Left ventricle myocardium superior (tissue), 1 donor: ENCODE data around the gene UEVLD. TPM values are rescaled to one million over a fixed set of nuclear protein-coding genes. Genes with fewer than 3 reads are reported as not detected.

ENCODE experiments used
- ATAC-seq: fragments of 200-7000 bp; cut with Tn5 transposase; one replicate; pipeline ENCODE4 v1.9.1; 2020; ENCODE audit warnings: mild to moderate bottlenecking, moderate library complexity
- DNase-seq: peaks from one replicate; pipeline ENCODE4 v3.0.0-alpha.2; 2020
- intact Hi-C: fragments of 100-400 bp; cut with micrococcal nuclease; formaldehyde crosslinking; loops from one replicate; pipeline ENCODE4 v1.11.0; 2022
- total RNA-seq: library from RNA; stranded (reverse); fragmentation: NEBNext Ultra II Directional; extraction: Animal tissue kit (Norgen Biotek cat#: 25700); gene quantifications from one replicate; pipeline ENCODE4 v1.2.1, GENCODE V29; 2021
- donor health status: DM: no; HTN: yes; CAD: no; lungs with severe emphysema.

The UEVLD gene
- total RNA-seq, 1 donor from 2014 or later = 18.5 TPM

DNA sequence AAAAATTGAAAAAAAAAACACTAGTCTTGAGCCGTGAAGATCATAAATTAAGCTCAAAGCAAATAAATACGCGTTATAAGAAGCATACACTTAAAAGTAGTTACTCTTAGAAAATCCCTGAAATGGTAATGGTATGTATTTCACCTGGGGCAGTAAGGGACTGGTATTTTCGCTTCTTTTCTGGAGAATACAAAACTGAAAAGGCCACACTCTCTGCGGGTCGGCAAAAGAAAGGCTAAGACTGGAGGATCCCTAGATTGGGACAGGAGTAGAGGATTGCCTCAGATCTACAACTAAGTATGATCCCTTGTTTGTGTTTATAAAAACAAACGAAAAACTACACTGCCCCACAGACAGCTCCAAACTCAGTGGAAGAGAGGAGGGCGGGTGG, 62.4 kb downstream of the UEVLD start:
- DNase-seq (no peak), ATAC-seq (no peak)
- intact Hi-C loops = no loop called here

DNA sequence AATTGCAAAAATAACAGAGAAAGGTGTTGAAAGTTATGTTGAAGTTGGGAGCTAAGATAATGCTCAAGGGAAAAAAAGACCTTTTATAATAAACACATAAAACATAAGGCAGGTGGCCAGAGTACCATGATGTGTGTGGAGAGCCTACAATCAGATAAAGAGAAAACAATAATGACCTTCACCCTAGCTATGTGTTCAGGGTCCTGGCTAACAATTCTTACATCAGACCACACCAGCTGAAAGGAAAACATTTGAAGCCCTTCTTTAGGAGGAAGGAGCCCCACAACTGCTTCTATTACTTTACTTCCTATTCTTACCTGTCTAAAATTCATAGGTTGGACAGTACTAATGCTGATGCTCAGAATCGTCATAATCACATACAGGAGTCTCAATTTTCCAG, 64.3 kb downstream of the UEVLD start:
- intact Hi-C loops = no loop called here
- no peak for DNase-seq
- ATAC-seq = no peak

DNA sequence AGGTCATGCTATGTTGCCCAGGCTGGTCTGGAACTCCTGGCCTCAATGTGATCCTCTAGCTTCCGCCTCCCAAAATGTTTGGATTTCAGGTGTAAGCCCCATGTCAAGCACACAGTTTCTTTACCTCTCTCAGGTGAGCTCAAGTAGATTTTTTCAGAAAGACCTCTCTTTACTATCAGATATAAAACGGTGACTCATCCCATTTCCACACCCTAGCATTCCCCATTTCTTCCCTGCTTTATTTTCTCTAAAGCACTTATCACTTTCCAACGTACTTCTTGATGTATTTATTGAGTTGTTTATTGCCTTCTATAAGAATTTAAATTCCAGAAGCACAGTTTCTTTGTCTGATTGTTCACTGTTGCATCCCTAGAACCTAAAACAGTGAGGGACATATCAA, 65.5 kb downstream of the UEVLD start:
- intact Hi-C loops = no loop called here
- no peak for ATAC-seq
- no peak for DNase-seq

DNA sequence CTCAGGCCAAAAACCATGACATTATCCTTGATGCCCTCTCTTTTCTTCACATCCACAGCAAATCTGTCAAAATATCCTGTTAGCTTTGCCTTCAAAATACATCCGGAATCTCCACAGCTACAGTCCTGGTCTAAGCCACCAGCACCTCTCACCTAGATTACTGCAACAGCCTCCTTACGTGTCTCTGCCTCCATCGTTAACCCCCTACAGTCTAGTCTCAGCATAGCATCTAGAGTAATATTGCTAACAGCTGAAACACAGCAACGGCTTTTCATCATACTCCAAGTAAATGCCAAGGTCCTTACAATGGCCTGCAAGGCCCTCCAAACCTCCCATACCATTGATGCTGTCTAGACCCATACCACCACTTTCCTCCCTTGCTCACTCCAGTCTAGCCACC, 66.1 kb downstream of the UEVLD start:
- intact Hi-C loops = no loop called here
- ATAC-seq = no peak
- no peak for DNase-seq

DNA sequence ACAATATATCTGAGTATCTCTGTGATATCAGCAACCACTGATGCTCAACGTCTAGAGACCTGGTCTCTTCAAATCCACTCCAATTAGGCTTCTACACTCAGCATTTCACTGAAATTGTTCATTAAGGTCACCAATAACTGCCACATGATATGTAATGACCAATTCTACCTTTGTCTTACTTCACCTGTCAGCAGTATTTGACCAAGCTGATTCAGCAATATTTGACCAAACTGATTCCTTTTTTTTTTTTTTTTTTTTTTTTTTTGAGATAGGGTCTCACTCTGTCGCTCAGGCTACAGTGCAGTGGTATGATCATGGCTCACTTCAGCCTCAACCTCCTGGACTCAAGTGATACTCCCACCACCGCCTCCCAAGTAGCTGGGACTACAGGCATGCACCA, 67.4 kb downstream of the UEVLD start:
- ATAC-seq = no peak
- intact Hi-C loops = no loop called here
- no peak for DNase-seq

DNA sequence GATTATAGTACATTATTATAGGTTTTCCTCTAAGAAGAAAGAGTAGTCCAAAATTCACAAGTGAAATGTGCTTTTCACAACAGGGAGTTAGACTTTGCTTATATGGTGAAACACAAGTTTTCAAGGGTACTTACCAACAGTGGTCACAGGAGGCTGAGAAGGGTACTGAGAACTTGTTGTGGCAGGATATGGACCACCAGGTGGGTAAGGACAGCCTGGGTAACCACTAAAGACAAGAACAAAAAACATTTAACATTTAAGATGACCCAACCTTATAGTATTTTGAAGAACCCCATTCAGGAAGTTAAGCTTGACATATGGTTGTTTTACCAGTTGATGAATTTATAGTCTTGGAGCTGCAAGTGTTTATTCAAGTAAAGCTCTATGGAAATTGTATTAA, 86.2 kb downstream of the UEVLD start:
- DNase-seq (no peak), ATAC-seq (no peak)
- intact Hi-C loops = no loop called here

DNA sequence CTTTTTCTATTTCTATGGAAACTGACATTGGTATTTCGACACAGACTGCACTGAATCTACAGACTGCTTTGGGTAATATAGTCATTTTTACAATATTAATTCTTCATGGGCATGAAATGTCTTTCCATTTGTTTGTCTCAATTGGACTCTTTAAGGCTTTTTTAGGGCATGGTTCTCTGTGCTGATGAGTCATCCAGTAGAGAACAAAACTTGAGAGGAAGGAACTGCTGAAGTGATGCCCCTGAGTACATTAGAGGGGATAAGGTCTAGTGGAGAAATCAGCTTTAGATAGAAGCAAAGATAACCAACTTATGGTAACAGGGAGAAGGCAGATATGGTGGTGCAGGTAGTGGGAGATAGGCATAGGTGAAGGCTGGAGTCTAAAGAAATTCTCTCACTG, 86.9 kb downstream of the UEVLD start:
- intact Hi-C loops = no loop called here
- DNase-seq (no peak), ATAC-seq (no peak)

DNA sequence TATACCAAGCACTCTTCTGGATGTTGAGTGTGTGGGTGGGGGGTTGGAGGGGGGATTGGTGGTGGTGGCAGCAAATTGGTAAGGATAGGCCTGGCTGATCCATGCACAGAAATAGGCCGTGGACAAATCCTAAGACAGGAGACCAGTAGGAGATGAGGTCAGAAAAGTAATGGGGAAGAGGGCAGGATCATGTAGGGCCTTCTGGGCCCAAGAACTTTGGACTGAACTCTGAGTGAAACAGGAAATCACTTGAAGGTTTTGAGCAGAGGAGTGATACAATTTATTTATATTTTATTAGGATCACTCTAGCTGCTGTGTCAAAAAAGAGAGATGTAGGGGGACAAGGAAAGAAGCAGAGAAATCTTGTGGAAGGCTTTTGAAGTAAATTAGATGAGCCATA, 90.5 kb downstream of the UEVLD start:
- intact Hi-C loops = no loop called here
- DNase-seq = no peak
- ATAC-seq = no peak

DNA sequence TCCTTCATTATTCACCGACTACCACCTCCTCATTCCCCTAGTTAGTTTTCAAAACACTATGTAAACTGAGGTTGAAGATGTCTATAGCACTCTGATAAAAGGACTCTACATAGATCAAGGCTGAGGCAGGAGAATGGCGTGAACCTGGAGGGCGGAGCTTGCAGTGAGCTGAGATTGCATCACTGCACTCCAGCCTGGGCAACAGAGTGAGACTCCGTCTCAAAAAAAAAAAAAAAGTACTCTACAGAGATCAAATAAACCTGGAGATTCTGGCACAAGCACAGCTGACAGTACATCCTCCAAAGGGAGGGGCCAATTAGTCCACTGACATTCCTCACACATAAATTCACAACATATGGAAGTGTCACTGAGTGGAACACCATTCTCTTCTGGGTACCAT, 92.8 kb downstream of the UEVLD start:
- intact Hi-C loops = no loop called here
- no peak for ATAC-seq

DNA sequence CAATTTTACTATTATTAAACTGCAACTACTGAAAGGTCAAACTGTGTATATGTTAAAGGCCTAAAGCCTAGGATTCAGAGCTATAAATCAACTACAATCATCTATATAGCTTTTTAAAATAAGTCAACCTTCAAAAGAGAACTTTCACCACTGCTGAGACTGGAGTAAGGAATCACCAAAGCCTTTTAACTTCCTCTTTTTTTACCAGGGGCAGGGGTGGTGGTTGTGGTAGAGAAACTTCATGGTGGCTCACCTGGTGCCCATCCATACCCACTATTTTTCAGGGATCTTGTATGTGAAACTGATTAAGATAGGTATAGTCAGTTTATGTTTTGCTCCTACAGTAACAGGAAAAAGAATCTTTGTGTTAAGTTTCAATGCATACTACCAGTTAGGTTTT, 93.3 kb downstream of the UEVLD start:
- DNase-seq = no peak

More for the DNA sequence above, 92.8 kb downstream of the UEVLD start:
- DNase-seq = no peak

DNA sequence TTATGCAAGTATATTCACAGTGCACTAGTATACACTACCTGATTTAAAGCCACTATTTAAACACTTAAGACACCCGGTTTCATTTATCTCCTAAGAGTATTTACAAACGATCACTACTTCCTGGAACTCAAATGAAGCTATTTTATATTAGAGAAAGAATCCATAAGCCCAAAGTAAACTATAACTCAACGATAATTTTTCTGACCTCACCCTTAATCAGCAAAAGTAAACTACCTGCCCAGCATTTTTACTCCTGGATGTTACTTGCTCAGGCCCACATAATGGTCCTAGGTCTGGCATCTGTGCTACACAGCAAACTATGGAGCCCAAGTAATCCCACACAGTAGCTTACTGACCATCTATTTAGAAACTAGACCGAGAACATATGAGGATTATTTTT, 95.2 kb downstream of the UEVLD start:
- DNase-seq = no peak
- intact Hi-C loops = no loop called here
- no peak for ATAC-seq

More for the DNA sequence above, 93.3 kb downstream of the UEVLD start:
- intact Hi-C loops = no loop called here
- ATAC-seq = no peak

DNA sequence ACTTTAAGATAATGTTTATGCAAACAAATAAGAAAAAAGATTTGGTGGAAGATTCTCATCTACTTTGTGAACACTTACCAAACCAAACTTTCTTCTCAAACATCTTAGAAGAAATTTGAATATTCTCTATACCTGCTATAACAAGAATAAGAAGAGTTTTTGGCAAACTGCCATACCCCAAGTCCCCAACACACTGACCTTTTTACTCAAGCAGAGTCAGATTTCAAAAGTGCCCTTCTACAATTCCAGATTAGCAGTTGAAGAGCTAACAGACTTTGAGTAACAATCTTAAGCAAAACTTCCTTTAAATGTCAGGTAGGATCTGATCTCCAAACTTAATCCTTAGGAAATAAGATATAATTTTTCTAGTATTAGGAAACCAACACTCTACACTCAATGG, 95.6 kb downstream of the UEVLD start:
- no peak for ATAC-seq
- intact Hi-C loops = no loop called here
- no peak for DNase-seq

DNA sequence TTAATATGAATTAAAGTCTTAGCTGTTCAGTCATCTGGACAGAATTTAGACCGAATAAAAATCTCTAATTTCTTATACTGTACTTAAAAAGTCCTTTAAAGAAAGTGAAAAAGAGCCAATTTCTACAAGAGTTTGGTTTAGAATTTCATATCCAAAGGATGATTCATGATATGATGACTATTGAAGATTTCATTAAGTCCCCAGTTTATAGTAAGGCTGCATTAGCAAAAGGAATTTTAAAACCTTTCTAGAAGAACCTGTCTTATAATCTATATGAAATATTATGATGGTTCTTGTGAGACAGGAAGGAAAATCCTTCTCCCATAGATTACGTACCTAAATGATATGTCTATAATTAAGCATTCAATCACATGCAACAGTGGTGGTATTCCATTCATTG, 96.6 kb downstream of the UEVLD start:
- no peak for DNase-seq
- ATAC-seq = no peak
- intact Hi-C loops = no loop called here

DNA sequence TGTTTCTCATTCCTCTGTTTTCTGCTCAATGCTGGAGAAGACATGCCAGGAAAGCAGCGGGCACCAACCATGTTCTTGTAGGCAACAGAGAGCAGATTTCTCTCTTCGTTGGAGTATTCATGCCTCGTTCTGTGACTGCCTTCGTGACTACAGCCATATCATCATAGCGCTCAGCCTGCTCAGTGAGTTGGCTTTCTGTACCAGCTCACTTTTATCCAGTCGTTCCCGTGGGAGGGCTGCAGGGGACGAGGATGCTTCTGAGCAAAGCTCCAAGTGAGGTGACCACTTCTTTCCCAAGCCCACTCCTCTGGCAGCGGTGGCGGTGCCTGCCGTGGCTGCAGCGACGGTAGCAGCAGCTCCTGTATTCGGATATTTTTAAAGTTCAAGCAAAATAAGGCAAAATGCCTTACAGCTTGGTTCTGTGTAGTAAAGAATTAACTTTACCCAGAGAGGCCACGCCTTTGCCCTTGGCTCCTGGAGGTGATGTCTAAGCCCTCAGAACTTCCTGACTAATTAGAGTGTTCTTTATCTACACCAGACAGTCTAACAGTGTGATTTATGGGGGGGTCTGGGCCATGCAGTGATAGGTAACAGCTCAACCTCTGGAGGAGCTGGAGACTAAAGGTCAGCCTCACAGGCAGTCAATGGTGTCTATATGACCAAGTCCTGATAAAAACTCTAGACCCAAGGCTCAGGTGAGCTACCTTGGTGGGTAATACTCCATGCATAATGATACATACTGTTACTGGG, 97.6 kb downstream of the UEVLD start:
- intact Hi-C loops = no loop called here
- no peak for ATAC-seq
- DNase-seq = no peak

DNA sequence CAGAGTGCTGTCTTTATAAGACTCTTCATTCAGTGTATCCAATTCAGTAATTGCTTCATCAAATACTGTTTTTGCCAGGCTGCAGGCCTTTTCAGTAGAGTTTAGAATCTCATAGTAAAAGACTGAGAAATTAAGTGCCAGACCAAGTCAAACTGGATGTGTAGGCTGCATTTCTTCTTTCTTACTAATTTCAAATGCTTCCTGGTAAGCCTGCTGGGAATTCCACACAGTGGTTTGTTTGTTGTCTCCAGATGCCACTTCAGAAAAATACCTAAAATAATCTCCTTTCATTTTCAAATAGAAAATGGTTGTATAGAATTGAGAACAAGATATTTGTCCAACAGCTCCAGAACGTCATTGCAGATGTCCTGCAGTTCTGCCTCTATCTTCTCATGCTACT, 98.2 kb downstream of the UEVLD start:
- intact Hi-C loops = no loop called here
- DNase-seq (no peak), ATAC-seq (no peak)

DNA sequence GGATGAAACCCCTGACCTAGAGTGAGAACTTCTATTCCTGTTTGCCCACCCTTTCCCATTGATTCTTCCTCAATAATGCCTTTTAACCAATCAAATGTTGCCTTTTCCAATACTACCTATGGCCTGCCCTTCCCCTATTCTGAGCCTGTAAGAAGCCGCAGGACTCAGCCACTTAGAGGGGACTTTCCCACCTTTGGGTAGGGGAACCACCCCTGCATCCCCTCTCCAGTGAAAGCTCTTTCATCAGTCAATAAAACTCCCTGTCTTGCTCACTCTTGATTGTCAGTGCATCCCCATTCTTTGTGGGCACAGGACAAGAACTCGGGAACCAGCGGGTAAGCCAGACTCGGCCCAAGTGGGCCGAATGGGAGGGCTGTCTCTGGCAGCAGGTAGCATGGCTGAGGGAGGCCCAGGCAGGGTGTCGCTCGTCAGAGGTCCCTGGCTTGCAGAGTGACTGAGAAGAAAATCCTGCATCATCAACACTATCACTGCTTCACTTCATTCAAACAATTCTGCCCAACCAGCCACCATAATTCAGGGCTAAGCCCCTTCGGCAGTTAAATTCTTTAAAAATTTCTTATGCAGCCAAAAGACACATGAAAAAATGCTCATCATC, 102.5 kb downstream of the UEVLD start:
- no peak for DNase-seq
- intact Hi-C loops = no loop called here
- ATAC-seq = no peak

Other genes with a start within 250 kb of the UEVLD start
- 332 TPM for gene LDHA, start 194.2 kb downstream of the UEVLD start, total RNA-seq
- gene LDHC, start 176.4 kb downstream of the UEVLD start, total RNA-seq = not detected
- not detected for gene LDHAL6A, start 132.9 kb downstream of the UEVLD start, total RNA-seq
- 63.3 TPM for gene TSG101, start 61.8 kb downstream of the UEVLD start, total RNA-seq
- 10.3 TPM for gene MISFA, start 11.1 kb upstream of the UEVLD start, total RNA-seq
- 9.4 TPM for gene SPTY2D1, start 45.6 kb upstream of the UEVLD start, total RNA-seq
- 4.5 TPM for gene TMEM86A, start 110.0 kb upstream of the UEVLD start, total RNA-seq
- gene IGSF22, start 137.5 kb upstream of the UEVLD start, total RNA-seq = 0.94 TPM
- 1.2 TPM for gene PTPN5, start 203.1 kb upstream of the UEVLD start, total RNA-seq